PC-3 (cell line): ENCODE results near the gene MRPS12. TPM values are rescaled to one million over a fixed set of nuclear protein-coding genes. Genes with fewer than 3 reads are reported as not detected.

Source experiments
- ATAC-seq: fragments of 200-7000 bp; cut with Tn5 transposase; 2 replicates; pipeline ENCODE4 v1.9.1; 2020; ENCODE audit warnings: mild to moderate bottlenecking, moderate library complexity
- BruUV-seq: library from RNA; stranded (reverse); fragments of 400-500 nt; replicated peaks from 2 replicates; lab custom pipeline; 2021; lab: Mats Ljungman, UMichigan
- CTCF ChIA-PET: fragments of 300-600 bp; sonication (Branson Sonifier 250); formaldehyde crosslinking; loops from one replicate; lab custom pipeline; 2022; ENCODE audit warnings: antibody characterized with exemption; lab: Charles Lee
- POLR2A ChIA-PET: fragments of 300-600 bp; sonication (Branson Sonifier 250); formaldehyde crosslinking; loops from one replicate; lab custom pipeline; 2022; ENCODE audit warnings: antibody characterized with exemption; ENCODE audit not compliant: unreplicated experiment; lab: Charles Lee
- DNase-seq: peaks from one replicate; pipeline ENCODE4 v3.0.0-alpha.2; 2015
- H2AFZ ChIP-seq: fragments of 300-600 bp; sonication (generic); 2 replicates; pipeline ENCODE4 v1.6.0; 2016; ENCODE audit warnings: antibody characterized with exemption, low read length
- H3F3A ChIP-seq: fragments of 300-600 bp; sonication (generic); one replicate; pipeline ENCODE4 v1.6.0; 2017; ENCODE audit warnings: antibody characterized with exemption, low read length, control low read depth, mild to moderate bottlenecking; ENCODE audit not compliant: unreplicated experiment
- H3K27ac ChIP-seq: fragments of 300-600 bp; sonication (generic); 2 replicates; pipeline ENCODE4 v1.5.1; 2016; ENCODE audit warnings: mild to moderate bottlenecking, low read length
- H3K27me3 ChIP-seq: fragments of 300-600 bp; sonication (generic); 2 replicates; pipeline ENCODE4 v1.6.1; 2016; ENCODE audit warnings: low read length, mixed read lengths
- H3K36me3 ChIP-seq: fragments of 300-600 bp; sonication (generic); 2 replicates; pipeline ENCODE4 v1.6.1; 2016; ENCODE audit warnings: low read depth, mixed run types, low read length, mixed read lengths
- H3K4me1 ChIP-seq: fragments of 300-600 bp; sonication (generic); 2 replicates; pipeline ENCODE4 v1.5.1; 2016; ENCODE audit warnings: low read length; ENCODE audit not compliant: insufficient read depth
- H3K4me2 ChIP-seq: fragments of 300-600 bp; sonication (generic); 2 replicates; pipeline ENCODE4 v1.6.0; 2016; ENCODE audit warnings: low read length
- H3K4me3 ChIP-seq: fragments of 300-600 bp; sonication (generic); 2 replicates; pipeline ENCODE4 v1.5.1; 2016; ENCODE audit warnings: mild to moderate bottlenecking, low read length, mixed read lengths
- H3K79me2 ChIP-seq: fragments of 300-600 bp; sonication (generic); 2 replicates; pipeline ENCODE4 v1.6.1; 2017; ENCODE audit warnings: low read length, mixed read lengths
- H3K9ac ChIP-seq: fragments of 300-600 bp; sonication (generic); 2 replicates; pipeline ENCODE4 v1.6.0; 2016; ENCODE audit warnings: mild to moderate bottlenecking, low read length
- H3K9me2 ChIP-seq: fragments of 300-600 bp; sonication (generic); replicated peaks from 2 replicates; pipeline ENCODE4 v1.6.1; 2016; ENCODE audit warnings: mixed run types, low read length, mixed read lengths
- H3K9me3 ChIP-seq: fragments of 300-600 bp; sonication (generic); 2 replicates; pipeline ENCODE4 v1.6.1; 2016; ENCODE audit warnings: low read length, mixed read lengths
- H4K20me1 ChIP-seq: fragments of 300-600 bp; sonication (generic); 2 replicates; pipeline ENCODE4 v1.6.1; 2016; ENCODE audit warnings: low read length, mixed read lengths
- EZH2 ChIP-seq: fragments of 300-600 bp; sonication (generic); IDR thresholded peaks from one replicate; pipeline ENCODE4 v1.6.1; 2017; ENCODE audit warnings: antibody characterized with exemption, mild to moderate bottlenecking, low read length; ENCODE audit not compliant: unreplicated experiment
- EZH2phosphoT487 ChIP-seq: fragments of 300-600 bp; sonication (generic); IDR thresholded peaks from 2 replicates; pipeline ENCODE4 v1.6.1; 2018; ENCODE audit warnings: mild to moderate bottlenecking, antibody characterized with exemption, low read length, borderline replicate concordance
- intact Hi-C: fragments of 100-400 bp; cut with micrococcal nuclease; formaldehyde crosslinking; loops from 2 replicates; pipeline ENCODE4 v1.9.0; 2023
- total RNA-seq: library from RNA; depleted of rRNA; stranded (reverse); fragments of >200 nt; gene quantifications from 2 replicates; pipeline ENCODE4 v1.2.3, GENCODE V29; 2014
- TF ChIP-seq, protein P1 (sequence below): fragments of 300-600 bp; sonication (generic); conservative IDR thresholded peaks from 2 replicates; pipeline ENCODE4 v1.5.1; 2017; ENCODE audit warnings: antibody characterized with exemption, low read depth, mild to moderate bottlenecking, low read length

Gene MRPS12
- total RNA-seq, 1 experiment from 2014 or later: 156 TPM

DNA sequence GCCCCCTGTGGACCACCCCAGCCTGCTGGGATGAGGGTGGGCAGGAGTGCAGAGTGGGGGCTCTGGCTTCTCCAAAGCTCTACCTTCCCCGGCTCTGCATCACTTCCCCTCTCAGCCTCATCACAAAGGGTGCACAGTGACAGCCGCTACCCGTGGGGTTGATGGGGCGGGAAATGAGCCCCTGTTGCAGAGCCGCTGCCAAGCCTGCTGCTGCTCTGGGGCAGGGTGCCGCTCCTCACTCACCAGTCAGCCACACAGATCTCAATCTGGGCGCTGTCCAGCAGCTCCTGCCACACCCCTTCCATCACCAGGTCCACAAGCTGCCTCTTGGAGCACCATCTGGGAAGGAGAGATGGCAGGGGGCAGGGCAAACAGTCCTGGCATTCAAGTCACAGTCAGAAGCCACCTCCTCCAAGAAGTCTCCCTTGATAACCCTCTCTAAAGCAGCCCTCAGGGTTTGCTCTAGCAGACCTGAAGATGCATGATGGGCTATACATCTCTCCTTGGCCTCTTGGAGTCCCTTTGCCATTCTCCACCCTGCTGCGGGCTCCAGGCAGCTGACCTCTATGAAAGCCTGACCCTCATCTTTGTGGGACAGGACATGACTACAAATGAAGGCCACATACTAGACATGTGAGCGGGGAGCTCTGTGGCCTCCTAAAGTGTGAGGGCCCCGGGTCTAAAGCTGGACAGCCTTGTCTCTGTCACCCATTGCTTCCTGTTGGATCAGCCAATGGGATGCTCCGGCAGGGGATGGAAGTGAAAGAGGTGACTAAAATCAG is 15.7 kb downstream of the MRPS12 start:
- H3K27me3 ChIP-seq: no peaks in the 10 kb centered on the region
- intact Hi-C loops: no loop called here
- no peak overlapping the region for H3K4me2 ChIP-seq
- no peaks in the 10 kb centered on the region for H3K9me3 ChIP-seq
- no peak overlapping the region for H3K27ac ChIP-seq
- no peaks in the 10 kb centered on the region for H3K79me2 ChIP-seq
- H3K9ac ChIP-seq: no peak overlapping the region
- no TSS peak for BruUV-seq
- H2AFZ ChIP-seq: no peak overlapping the region
- no peaks in the 10 kb centered on the region for H3K4me1 ChIP-seq
- no peaks in the 10 kb centered on the region for H4K20me1 ChIP-seq
- peak; percentile 22; the same call in 1 of the 2 replicates for ATAC-seq
- DNase-seq: peak; percentile 5
- no peak overlapping the region for H3K4me3 ChIP-seq
- TF ChIP-seq EZH2: no peak
- TF ChIP-seq EZH2phosphoT487: no peak
- TF ChIP-seq, protein P1, sequence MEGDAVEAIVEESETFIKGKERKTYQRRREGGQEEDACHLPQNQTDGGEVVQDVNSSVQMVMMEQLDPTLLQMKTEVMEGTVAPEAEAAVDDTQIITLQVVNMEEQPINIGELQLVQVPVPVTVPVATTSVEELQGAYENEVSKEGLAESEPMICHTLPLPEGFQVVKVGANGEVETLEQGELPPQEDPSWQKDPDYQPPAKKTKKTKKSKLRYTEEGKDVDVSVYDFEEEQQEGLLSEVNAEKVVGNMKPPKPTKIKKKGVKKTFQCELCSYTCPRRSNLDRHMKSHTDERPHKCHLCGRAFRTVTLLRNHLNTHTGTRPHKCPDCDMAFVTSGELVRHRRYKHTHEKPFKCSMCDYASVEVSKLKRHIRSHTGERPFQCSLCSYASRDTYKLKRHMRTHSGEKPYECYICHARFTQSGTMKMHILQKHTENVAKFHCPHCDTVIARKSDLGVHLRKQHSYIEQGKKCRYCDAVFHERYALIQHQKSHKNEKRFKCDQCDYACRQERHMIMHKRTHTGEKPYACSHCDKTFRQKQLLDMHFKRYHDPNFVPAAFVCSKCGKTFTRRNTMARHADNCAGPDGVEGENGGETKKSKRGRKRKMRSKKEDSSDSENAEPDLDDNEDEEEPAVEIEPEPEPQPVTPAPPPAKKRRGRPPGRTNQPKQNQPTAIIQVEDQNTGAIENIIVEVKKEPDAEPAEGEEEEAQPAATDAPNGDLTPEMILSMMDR: no peak
- CTCF ChIA-PET: no interaction called here
- POLR2A ChIA-PET: no interaction called here
- H3K36me3 ChIP-seq: no peaks in the 10 kb centered on the region
- H3K9me2 ChIP-seq: no peaks in the 10 kb centered on the region
- no peaks in the 10 kb centered on the region for H3F3A ChIP-seq

DNA sequence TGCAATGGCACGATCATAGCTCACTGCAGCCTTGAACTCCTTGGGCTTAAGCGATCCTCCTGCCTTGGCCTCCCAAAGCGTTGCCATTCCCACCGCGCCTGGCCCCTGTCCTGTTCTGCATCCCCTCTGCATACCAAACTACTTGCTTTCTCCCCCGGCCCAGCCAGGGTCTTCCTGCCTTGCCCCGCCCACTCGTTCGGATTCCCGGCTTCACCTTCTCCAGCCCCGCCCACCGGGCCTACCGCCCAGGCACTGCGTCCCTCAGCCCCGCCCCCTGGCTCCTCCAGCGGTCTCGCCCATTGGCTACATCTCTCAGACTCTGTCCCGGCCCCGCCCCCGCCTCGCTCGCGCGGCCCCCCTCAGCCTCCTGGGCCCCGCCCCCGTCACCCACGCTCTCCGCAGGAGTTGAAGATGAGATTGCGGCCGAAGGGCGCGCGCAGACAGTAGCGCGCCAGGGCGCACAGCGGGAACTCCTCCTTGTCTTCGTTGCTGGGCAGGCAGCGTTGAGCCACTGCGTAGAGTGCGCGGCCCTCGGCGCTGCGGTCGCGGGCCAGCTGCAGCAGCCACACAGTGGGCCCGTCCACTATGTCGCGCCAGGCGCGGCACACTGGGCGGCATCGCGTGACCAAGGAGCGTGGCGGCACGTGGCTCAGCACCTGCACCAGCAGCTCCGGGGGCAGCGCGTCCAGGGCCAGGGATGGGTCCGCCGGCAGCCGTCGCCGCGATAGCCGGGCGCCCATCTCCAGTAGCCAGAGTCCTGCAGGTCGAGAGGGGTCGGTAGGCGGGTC is 19.0 kb downstream of the MRPS12 start:
- H3K4me2 ChIP-seq: no peak overlapping the region

More for the DNA sequence above, 19.0 kb downstream of the MRPS12 start:
- no peaks in the 10 kb centered on the region for H3K36me3 ChIP-seq
- H3K27me3 ChIP-seq: no peaks in the 10 kb centered on the region
- intact Hi-C loops: loop anchor here (10.0 kb wide), 1 partner anchor 545 kb away; the partner anchor contains the start of gene FAM98C
- no peak overlapping the region for H3K27ac ChIP-seq
- DNase-seq (peak; percentile 20), ATAC-seq (no peak)
- H4K20me1 ChIP-seq: no peaks in the 10 kb centered on the region
- H3K4me3 ChIP-seq: no peak overlapping the region
- no TSS peak for BruUV-seq
- ChIA-PET POLR2A (interaction anchor here (0.6 kb wide), 1 partner anchor 124 kb away, joined by 6 read pairs; no protein-coding TSS in a partner anchor), CTCF (no interaction called here)
- no peaks in the 10 kb centered on the region for H3K79me2 ChIP-seq
- H3F3A ChIP-seq: no peaks in the 10 kb centered on the region
- no peak overlapping the region for H3K9ac ChIP-seq
- no peak for TF ChIP-seq EZH2phosphoT487
- TF ChIP-seq EZH2: no peak
- TF ChIP-seq, protein P1: no peak
- H2AFZ ChIP-seq: no peak overlapping the region
- H3K9me3 ChIP-seq: no peaks in the 10 kb centered on the region
- no peaks in the 10 kb centered on the region for H3K4me1 ChIP-seq
- no peaks in the 10 kb centered on the region for H3K9me2 ChIP-seq
